GM19351 (cell line): ENCODE measurements around the gene OR6J1.
A peak's percentile ranks its signal among the peaks of the same experiment; 100 is the strongest.
"Not testable (repeated sequence)": the region's sequence is repeated elsewhere in the genome, so short reads cannot be mapped to it uniquely, and the experiment has no call there.

Experiments
- ATAC-seq: cut with Tn5 transposase; IDR thresholded peaks from one replicate; pipeline ENCODE4 v1.9.1; 2021; ENCODE audit warnings: mild to moderate bottlenecking, moderate library complexity; ENCODE audit not compliant: unreplicated experiment

Gene OR6J1

DNA sequence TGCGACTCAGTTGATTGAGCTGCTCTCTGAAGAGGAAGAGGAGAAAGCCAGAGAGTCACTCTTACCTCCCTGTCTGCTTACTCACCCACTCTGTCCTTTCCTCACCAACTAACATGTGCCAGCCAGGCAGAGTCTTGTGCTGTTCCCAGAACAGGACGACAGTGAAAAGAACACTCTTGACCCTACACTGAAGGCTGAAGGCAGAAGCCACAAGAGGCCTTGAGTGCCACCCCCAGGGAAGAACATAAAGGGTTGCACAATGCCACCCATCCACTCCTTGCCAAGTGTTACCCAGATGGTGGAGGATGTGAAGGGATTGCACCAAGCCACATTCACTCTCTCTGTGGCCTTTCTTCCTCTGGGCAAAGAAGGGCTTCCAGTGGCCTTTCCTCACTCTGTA lies 33.2 kb downstream of the OR6J1 start:
- ATAC-seq, result no peak

DNA sequence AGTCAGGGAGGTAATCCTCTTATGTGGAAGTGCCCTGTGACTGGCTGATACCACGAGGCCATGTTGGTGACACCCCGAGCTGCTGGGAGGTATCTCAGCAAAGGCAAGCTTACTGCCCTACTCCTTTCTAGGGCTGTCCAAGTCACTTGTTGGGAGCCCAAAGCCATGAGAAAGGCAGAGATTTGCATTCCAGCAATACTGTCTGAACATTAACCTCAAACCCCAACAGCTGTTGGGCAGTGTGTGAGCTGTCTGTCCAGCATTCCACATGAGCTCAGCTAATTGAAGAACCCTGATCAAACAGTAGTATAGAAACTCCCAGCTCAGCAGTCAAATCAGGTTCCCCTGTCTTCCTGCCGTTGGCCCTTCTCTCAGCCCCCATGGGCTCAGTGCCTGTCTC lies 36.9 kb downstream of the OR6J1 start:
- no peak for ATAC-seq

GRCh38 chr14:22606380-22606779 lies 37.8 kb downstream of the OR6J1 start:
- no peak for ATAC-seq

GRCh38 chr14:22602862-22603261 lies 41.3 kb downstream of the OR6J1 start:
- ATAC-seq, result no peak

GRCh38 chr14:22601996-22602395 lies 42.2 kb downstream of the OR6J1 start:
- no peak for ATAC-seq

- ATAC-seq, result no peak
Measured at GRCh38 chr14:22601456-22601855, 42.7 kb downstream of the OR6J1 start.

- ATAC-seq, result no peak
Measured at GRCh38 chr14:22600027-22600426, 44.1 kb downstream of the OR6J1 start.

DNA sequence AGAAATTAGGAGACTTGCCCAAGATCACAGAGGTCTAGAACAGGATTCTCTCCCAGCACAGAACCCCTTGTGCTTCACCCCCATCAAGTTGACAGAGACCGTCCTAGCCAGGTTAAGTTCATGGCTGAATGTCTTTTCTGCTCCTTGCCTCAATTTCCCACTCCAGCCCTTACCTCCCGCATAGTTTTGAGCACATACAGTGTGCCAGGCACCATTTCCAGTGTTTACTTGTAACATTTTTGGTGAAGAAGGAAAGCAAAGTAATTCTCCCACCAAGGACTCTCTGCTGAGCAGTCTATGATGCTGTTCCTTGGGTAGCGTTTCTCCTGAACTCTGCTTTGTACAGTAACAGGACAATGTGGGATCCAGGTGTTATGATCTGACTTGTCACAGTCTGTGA lies 44.8 kb downstream of the OR6J1 start:
- ATAC-seq, result no peak

DNA sequence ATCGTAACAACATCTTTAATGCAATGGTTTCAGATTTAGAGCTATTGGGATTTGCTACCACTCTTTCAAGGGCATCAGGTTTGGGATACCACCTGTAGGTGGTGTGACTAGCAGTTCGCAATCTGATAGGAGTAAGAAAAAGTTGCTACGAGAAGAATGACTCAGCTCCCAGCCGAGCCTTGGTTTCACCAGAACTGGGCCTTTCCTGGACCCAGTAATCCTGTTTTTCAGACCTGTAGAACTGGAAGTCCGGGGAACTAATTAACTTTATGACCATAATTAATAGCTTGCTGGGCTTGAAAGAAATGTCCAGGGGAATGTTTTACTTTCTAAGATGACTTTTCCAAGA lies 45.3 kb downstream of the OR6J1 start:
- ATAC-seq, result peak; percentile 54

- peak; percentile 81 for ATAC-seq
Measured at GRCh38 chr14:22598099-22598895, 45.9 kb downstream of the OR6J1 start, which contains the start of gene ABHD4. Gene ABHD4 (plus strand): TSS chr14:22598300. CDS start chr14:22598307, 7 bp downstream.

- ATAC-seq, result peak; percentile 26
Measured at GRCh38 chr14:22597771-22598098, 46.4 kb downstream of the OR6J1 start.

DNA sequence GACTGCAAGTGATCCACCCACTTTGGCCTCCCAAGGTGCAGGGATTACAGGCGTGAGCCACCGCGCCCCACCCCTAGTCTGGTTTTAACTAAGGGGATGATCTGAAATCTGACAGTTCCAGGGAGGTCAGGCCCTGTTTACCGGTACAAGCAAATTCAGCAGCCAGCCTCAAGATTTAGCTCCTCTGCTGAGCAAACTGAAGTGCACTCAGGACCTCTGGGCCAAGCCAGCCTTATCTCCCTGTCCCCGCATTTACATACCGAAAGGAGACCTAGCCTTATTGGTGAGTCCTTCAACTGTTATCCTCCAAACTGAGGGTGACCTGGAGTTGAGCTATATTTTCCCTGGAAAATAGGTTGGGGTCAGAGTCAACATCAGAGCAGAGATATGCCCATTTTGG lies 46.9 kb downstream of the OR6J1 start:
- no peak for ATAC-seq

GRCh38 chr14:22596354-22596879 lies 47.7 kb downstream of the OR6J1 start:
- no peak for ATAC-seq

- ATAC-seq, result no peak
Measured at GRCh38 chr14:22594156-22594716, 49.9 kb downstream of the OR6J1 start.

GRCh38 chr14:22593601-22594000 lies 50.6 kb downstream of the OR6J1 start:
- ATAC-seq, result no peak

DNA sequence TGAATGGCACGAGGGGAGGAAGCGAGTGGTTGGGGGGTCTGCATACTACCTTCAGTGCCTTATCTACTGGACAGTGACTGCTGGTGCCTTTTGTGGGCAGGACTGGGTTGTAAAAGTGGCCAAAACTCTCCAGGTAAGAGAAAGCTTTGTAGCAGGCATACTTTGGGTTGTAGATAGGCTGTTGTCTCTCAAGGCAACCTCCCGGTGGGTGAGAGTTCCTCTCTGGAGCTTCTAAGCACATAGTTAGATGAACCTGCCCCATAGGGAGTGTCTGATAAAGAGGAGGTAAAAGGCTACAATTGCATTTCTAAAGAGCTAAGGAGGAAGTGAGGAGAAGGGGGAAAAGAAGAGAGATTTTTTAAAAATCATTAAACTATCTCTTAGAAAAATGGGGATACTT lies 51.0 kb downstream of the OR6J1 start:
- ATAC-seq, result no peak

GRCh38 chr14:22589096-22589839 lies 54.9 kb downstream of the OR6J1 start, which contains the start of gene DAD1:
Gene DAD1 (minus strand): TSS chr14:22589224. CDS start chr14:22589157, 67 bp downstream.
- peak; percentile 88 for ATAC-seq

DNA sequence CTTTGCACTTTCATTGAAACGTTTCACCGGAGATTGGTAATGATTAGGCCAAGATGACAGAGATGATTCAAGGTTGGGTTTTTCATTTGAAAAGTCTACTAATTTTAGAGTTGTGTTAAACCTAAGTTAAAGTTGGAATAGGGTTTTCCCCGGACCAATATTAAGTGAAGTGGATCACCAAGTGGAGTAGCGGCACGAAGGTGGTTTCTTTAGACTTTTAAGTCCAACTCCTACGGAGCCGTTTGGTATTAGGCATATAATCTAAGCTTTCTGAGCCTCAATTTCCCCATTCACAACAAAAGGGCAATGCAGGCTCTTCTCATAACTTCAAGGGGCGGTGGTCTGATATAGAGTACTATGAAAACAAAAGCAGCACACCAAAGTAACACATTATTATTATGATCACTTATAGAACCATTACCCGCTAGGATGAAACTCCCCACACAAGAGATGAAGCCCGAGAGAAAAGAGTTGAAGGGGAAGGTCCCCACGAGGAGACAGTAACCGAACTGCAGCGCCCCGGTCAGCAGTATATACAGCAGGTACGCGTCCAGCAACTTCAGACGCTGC lies 55.5 kb downstream of the OR6J1 start:
- no peak for ATAC-seq

DNA sequence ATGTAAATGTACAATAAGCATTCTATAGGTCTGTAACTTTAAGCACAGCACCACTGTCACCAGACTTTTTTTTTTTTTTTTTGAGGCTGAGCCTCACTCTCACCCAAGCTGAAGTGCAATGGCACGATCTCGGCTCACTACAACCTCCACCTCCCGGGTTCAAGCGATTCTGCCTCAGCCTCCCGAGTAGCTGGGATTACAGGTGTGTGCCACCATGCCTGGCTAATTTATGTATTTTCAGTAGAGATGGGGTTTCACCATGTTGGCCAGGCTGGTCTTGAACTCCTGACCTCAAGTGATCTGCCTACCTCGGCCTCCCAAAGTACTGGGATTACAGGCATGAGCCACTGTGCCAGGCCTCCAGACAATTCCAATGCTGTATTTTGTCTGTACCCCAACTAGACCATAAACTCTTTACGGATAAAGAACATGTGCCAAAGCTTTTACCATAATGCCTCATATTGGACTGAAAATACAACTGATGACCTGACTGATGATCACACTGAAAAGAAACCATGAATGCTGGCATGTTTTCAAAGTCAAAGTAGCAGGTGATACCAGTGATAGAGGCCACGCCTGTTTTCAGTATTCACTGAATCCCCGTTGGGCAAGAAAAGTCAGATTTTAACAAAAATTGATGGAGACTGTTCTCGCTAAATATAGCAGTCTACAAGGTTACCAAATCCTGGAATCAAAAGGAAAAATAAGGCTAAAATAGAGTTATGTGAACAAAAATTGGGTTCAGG lies 56.3 kb downstream of the OR6J1 start:
- not testable (repeated sequence) for ATAC-seq

GRCh38 chr14:22587247-22587646 lies 56.9 kb downstream of the OR6J1 start:
- no peak for ATAC-seq

DNA sequence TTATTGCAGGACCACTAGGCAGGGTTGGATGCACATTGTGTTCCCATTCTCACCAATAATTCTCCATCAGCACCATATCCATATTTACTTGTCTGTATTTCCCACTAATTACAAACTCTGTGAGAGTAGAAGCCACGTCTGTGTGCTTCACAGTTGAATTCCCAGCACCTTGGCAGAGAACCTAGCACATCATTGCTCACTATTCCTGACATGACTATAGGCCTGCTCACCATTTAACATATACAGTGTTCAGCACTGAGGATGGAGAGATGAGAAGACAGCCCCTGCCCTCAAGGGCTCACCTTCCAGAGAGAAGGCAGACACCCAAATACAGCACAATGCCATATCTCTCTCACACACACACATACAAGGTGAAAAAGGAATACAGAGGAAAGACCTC lies 60.2 kb downstream of the OR6J1 start:
- ATAC-seq, result no peak
